ENCODE measurements around the gene RASIP1. TPM values are rescaled to one million over a fixed set of nuclear protein-coding genes. Genes with fewer than 3 reads are reported as not detected.
"Not testable (repeated sequence)": the region's sequence is repeated elsewhere in the genome, so short reads cannot be mapped to it uniquely, and the experiment has no call there.

RASIP1 gene
- total RNA-seq, 1 donor from 2014 or later = 1.0 TPM

GRCh38 chr19:48720251-48720612, 20.2 kb downstream of the RASIP1 start:
- DNase-seq (ENCODE audit: low read depth, low spot score) = no peak
- peaks cover 42% of the 10 kb centered on the region for H3K4me1 Mint-ChIP-seq
- peaks cover 3% of the 10 kb centered on the region for H3K9me3 Mint-ChIP-seq
- H3K4me3 Mint-ChIP-seq = peak overlapping the region; percentile 93
- no peaks in the 10 kb centered on the region for H3K27me3 Mint-ChIP-seq (ENCODE audit: low read depth)
- no peak overlapping the region for H3K27ac Mint-ChIP-seq (ENCODE audit: unreplicated experiment)
- peaks cover 2% of the 10 kb centered on the region for H3K36me3 Mint-ChIP-seq (ENCODE audit: low read depth)
- TF ChIP-seq, protein P1, sequence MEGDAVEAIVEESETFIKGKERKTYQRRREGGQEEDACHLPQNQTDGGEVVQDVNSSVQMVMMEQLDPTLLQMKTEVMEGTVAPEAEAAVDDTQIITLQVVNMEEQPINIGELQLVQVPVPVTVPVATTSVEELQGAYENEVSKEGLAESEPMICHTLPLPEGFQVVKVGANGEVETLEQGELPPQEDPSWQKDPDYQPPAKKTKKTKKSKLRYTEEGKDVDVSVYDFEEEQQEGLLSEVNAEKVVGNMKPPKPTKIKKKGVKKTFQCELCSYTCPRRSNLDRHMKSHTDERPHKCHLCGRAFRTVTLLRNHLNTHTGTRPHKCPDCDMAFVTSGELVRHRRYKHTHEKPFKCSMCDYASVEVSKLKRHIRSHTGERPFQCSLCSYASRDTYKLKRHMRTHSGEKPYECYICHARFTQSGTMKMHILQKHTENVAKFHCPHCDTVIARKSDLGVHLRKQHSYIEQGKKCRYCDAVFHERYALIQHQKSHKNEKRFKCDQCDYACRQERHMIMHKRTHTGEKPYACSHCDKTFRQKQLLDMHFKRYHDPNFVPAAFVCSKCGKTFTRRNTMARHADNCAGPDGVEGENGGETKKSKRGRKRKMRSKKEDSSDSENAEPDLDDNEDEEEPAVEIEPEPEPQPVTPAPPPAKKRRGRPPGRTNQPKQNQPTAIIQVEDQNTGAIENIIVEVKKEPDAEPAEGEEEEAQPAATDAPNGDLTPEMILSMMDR (conservative IDR thresholded peaks at IDR 0.05) = no peak

DNA sequence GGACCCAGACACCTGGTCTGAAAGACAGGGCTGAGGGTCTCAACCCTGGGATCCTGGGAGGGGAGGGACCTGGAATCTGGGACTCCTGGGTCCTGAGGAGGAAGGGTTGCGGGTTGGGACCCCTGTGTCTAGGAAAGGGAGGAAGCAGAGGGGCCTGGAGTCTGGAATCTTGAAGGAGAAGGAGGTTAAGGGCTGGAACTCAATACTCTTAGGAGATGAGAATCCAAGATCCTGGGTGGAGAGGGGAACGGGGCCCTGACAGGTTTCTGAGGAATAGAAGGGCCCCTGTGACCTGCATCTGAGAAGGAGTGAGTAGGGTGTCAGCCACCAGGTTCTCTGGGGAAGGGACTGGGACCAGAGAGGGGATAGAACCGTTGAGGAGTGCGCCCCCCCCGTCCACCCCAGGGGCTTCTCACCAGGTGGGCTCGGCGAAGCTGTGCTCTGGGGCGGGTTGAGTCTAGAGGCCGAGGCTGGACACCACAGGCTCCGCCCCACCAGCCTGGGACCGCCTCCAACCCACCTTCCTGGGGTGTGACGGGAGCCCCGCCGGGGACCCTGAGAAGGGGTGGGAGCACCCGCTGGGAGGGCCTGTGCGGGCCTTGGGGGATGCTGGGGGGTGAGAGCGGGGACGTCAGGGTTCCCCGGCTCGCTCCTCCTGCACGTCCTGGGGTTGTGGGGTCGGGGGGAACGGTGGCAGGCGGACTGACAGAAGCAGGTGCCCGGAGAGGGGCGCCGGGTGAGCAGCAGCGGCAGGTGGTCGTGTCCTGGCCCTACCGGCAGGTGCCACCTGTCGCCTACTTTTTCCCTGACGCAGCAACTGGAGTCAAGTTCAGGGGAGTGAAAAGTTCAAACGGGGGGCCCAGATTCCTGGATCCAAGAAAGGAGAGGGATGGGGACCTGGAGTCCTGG, 20.9 kb downstream of the RASIP1 start, which contains the start of gene MAMSTR:
MAMSTR (minus strand) TSS at position 463 of the 909 bp plus-strand sequence. CDS start 694 bp downstream, outside the sequence.
- peaks cover 40% of the 10 kb centered on the region for H3K4me1 Mint-ChIP-seq
- TF ChIP-seq, protein P1 (conservative IDR thresholded peaks at IDR 0.05) = no peak
- H3K27me3 Mint-ChIP-seq (ENCODE audit: low read depth) = no peaks in the 10 kb centered on the region
- H3K27ac Mint-ChIP-seq (ENCODE audit: unreplicated experiment) = peak within 1 kb of the TSS; percentile 100
- DNase-seq (ENCODE audit: low read depth, low spot score) = no peak
- H3K4me3 Mint-ChIP-seq = peak within 1 kb of the TSS; percentile 93
- H3K36me3 Mint-ChIP-seq (ENCODE audit: low read depth) = no peaks in the 10 kb centered on the region
- H3K9me3 Mint-ChIP-seq = no peaks in the 10 kb centered on the region

DNA sequence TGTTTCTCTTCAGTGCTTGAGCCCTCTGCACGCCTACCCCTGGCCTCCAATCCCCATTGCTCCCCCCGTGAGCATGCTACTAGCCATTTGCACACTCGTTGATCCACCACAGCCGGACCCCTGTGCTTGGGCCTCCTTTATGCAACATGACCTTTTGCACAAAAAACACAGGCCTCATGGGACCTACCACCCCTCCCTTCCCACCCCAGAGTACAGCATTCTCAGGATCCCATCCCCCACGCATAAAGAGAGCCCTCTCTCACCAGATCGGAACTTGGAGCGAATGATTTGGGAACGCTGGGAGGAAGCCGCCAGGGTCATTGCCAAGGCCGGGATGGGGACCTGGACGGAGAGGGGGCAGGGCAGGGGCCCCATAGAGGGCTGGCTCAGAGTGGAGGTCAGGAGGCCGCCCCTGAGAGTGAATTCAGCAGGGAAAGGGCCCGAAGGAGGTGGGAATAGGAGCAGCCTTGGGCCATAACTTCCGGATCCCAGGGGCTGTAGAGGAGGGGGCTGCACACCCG, 21.6 kb downstream of the RASIP1 start:
- Mint-ChIP-seq H3K27me3 (ENCODE audit: low read depth) (no peaks in the 10 kb centered on the region), H3K36me3 (ENCODE audit: low read depth) (no peaks in the 10 kb centered on the region), H3K4me3 (peak overlapping the region; percentile 77), H3K9me3 (no peaks in the 10 kb centered on the region), H3K4me1 (peaks cover 48% of the 10 kb centered on the region), H3K27ac (ENCODE audit: unreplicated experiment) (peak overlapping the region; percentile 97)
- TF ChIP-seq, protein P1 (conservative IDR thresholded peaks at IDR 0.05) = no peak
- DNase-seq (ENCODE audit: low read depth, low spot score) = no peak

DNA sequence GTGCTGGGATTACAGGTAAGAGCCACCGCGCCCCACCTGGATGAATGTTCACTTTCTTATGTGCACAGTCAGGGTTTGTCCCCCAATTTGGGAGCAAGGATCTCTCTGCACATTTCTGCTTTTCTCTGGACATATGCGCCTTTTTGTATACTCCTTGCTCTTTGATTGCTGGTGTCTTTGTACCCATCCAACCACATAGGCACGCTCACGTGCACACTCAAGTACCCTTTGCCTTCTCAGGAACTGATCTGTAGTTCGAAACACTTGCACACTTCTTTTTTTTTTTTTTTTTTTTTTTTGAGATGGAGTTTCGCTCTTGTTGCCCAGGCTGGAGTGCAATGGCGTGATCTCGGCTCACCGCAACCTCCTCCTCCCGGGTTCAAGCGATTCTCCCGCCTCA, 22.3 kb downstream of the RASIP1 start:
- H3K36me3 Mint-ChIP-seq (ENCODE audit: low read depth); DNase-seq (ENCODE audit: low read depth, low spot score); H3K27ac Mint-ChIP-seq (ENCODE audit: unreplicated experiment); H3K27me3 Mint-ChIP-seq (ENCODE audit: low read depth); H3K9me3 Mint-ChIP-seq: not testable (repeated sequence)
- Mint-ChIP-seq H3K4me1 (peaks cover 50% of the 10 kb centered on the region), H3K4me3 (peak overlapping the region; percentile 77)

DNA sequence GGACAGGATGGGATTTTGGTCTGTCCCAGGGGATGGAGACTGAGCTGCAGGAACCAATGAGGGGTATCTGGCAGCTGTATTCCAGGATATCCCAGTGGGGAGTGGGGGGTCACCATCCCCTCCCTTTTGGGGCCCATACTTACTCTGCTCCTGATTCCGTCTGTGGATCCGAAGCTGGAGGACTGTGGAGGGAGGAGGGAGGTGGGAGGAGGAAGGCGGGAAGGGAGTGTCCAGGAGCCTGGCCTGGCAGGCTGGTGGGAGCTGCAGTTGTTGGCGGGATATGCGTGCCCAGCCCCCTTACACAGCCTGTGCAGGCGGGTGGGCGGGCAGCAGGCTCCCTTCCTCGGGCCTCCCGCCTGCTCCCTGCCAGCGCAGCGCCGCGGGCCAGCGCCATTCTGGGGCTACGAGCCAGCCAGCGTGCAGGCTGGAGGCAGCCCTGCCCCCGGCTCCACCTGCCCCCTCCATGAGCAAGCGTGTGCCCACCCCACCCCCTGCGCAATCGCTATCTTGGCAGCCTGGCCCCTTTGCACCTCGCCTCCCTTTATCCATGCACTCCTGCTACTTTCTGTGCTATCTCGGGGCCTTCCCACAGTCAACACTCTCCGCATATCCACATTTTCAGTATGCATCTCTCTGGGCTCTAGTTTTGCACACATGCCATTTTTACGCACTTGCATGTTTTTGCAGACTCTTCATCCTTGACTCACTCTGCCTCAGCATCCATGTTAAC, 23.7 kb downstream of the RASIP1 start:
- no peak for DNase-seq (ENCODE audit: low read depth, low spot score)
- Mint-ChIP-seq H3K9me3 (no peaks in the 10 kb centered on the region), H3K27me3 (ENCODE audit: low read depth) (no peaks in the 10 kb centered on the region), H3K36me3 (ENCODE audit: low read depth) (no peaks in the 10 kb centered on the region), H3K27ac (ENCODE audit: unreplicated experiment) (peak overlapping the region; percentile 70), H3K4me1 (peaks cover 50% of the 10 kb centered on the region), H3K4me3 (peak overlapping the region; percentile 70)
- TF ChIP-seq, protein P1 (conservative IDR thresholded peaks at IDR 0.05) = no peak
